ENCODE measurements around the gene ULK3.

The ULK3 gene

DNA sequence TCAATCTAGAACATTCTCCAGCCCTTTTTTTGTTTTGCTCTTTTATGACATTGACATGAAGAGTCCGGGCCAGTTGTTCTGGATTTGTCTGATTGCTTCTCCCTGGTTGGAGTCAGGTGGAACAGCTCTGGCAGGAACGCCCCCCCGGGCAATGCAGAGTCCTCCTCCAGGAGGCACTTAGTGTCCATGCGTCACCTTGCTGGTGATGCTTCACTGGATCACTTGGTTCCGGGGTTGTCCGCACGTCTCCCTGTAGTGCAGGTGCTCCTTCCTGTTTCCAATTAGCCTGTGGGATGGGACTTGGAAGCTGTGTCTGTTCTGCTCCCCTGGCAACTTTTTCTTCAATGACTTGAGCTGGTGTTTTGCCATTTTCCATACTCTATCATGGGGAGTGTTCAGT, 51.3 kb downstream of the ULK3 start:
- TF ChIP-seq ZBTB7A (IDR thresholded peaks at IDR 0.05; ENCODE audit: low read depth) (no peak), CREB1 (IDR thresholded peaks at IDR 0.05; ENCODE audit: low read depth) (no peak), TAF1 (IDR thresholded peaks at IDR 0.05; ENCODE audit: low read depth) (no peak), RAD21 (IDR thresholded peaks at IDR 0.05; ENCODE audit: low read depth) (no peak), TCF12 (IDR thresholded peaks at IDR 0.05; ENCODE audit: low read depth) (no peak), NFIC (IDR thresholded peaks at IDR 0.05) (no peak), CEBPB (IDR thresholded peaks at IDR 0.05) (no peak), EP300 (IDR thresholded peaks at IDR 0.05; ENCODE audit: borderline replicate concordance) (no peak), EGR1 (IDR thresholded peaks at IDR 0.05) (no peak), FOXM1 (IDR thresholded peaks at IDR 0.05; ENCODE audit: borderline replicate concordance, low read depth) (no peak), YY1 (IDR thresholded peaks at IDR 0.05; ENCODE audit: low read depth) (no peak), TEAD4 (IDR thresholded peaks at IDR 0.05) (no peak)
- TF ChIP-seq, protein P1, sequence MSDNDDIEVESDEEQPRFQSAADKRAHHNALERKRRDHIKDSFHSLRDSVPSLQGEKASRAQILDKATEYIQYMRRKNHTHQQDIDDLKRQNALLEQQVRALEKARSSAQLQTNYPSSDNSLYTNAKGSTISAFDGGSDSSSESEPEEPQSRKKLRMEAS (IDR thresholded peaks at IDR 0.05) = no peak
- TF ChIP-seq, protein P2, sequence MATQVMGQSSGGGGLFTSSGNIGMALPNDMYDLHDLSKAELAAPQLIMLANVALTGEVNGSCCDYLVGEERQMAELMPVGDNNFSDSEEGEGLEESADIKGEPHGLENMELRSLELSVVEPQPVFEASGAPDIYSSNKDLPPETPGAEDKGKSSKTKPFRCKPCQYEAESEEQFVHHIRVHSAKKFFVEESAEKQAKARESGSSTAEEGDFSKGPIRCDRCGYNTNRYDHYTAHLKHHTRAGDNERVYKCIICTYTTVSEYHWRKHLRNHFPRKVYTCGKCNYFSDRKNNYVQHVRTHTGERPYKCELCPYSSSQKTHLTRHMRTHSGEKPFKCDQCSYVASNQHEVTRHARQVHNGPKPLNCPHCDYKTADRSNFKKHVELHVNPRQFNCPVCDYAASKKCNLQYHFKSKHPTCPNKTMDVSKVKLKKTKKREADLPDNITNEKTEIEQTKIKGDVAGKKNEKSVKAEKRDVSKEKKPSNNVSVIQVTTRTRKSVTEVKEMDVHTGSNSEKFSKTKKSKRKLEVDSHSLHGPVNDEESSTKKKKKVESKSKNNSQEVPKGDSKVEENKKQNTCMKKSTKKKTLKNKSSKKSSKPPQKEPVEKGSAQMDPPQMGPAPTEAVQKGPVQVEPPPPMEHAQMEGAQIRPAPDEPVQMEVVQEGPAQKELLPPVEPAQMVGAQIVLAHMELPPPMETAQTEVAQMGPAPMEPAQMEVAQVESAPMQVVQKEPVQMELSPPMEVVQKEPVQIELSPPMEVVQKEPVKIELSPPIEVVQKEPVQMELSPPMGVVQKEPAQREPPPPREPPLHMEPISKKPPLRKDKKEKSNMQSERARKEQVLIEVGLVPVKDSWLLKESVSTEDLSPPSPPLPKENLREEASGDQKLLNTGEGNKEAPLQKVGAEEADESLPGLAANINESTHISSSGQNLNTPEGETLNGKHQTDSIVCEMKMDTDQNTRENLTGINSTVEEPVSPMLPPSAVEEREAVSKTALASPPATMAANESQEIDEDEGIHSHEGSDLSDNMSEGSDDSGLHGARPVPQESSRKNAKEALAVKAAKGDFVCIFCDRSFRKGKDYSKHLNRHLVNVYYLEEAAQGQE (IDR thresholded peaks at IDR 0.05; ENCODE audit: low read depth) = no peak
- TF ChIP-seq, protein P3, sequence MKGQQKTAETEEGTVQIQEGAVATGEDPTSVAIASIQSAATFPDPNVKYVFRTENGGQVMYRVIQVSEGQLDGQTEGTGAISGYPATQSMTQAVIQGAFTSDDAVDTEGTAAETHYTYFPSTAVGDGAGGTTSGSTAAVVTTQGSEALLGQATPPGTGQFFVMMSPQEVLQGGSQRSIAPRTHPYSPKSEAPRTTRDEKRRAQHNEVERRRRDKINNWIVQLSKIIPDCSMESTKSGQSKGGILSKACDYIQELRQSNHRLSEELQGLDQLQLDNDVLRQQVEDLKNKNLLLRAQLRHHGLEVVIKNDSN (IDR thresholded peaks at IDR 0.05) = no peak

DNA sequence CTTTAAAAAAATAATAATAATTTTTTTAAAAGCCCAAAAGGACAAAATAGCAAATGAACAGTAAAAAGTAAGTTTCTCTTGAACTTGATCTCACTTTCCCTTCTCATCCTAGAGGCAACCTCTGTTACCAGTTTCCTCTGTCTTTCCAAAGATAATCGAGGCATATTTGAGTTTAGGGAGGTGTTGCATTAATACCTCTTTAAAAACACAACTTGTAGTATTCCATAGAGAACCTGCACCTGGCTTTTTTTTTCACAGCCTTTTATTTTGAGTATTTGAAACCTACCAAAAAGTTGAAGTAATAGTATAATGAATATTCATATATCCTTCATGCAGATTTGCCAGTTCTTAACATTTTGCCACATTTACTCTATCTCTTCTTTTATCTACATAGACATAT, 51.9 kb downstream of the ULK3 start:
- TF ChIP-seq RAD21 (IDR thresholded peaks at IDR 0.05; ENCODE audit: low read depth) (no peak), TAF1 (IDR thresholded peaks at IDR 0.05; ENCODE audit: low read depth) (no peak), NFIC (IDR thresholded peaks at IDR 0.05) (no peak), FOXM1 (IDR thresholded peaks at IDR 0.05; ENCODE audit: borderline replicate concordance, low read depth) (no peak), TEAD4 (IDR thresholded peaks at IDR 0.05) (no peak), CEBPB (IDR thresholded peaks at IDR 0.05) (no peak), EGR1 (IDR thresholded peaks at IDR 0.05) (no peak)
- TF ChIP-seq, protein P1 (IDR thresholded peaks at IDR 0.05) = no peak

DNA sequence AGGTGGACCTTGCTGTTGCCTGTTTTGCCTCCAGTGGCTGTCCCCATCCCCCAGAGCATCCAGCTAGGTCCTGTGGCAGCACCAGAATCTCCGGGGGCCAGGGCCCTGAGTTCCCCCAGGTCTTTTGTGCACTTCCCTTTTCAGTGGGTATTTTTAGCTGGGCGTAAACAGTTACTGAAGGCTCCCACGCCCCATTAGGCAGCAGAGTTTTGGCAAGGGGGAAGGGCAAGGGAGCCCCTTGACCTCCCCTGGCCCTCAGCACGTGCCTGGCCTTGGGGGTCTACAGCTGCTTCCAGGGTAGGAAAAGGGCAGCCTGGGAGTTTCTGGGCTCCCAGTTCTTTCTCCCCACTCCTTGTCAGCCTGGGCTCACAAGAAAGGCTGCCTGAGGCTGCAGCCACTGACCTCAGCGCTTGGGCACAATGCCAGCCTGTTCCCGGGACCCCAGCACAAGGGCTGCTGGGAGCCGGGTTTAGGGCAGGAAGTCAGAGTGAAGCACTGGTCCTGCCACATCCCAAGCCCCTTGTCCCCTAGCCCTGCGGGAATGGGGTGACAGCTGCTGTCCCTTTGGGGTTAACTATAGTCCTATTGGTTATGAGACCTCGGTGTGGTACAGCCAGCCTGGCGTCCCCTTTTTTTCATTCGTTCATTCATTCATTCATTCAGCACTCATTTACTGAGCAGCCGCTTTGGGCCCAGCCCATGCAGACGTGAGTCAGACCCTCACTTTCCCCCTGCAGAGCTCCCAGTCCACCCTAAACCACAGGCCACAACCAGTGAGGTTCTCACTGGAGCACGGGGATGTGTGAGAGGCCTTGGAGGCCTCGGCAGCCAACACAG, 52.7 kb downstream of the ULK3 start:
- TF ChIP-seq NFIC (IDR thresholded peaks at IDR 0.05) = peak; percentile 40; the same call in 1 of the 2 replicates
- TF ChIP-seq, protein P3 (IDR thresholded peaks at IDR 0.05) = no peak

DNA sequence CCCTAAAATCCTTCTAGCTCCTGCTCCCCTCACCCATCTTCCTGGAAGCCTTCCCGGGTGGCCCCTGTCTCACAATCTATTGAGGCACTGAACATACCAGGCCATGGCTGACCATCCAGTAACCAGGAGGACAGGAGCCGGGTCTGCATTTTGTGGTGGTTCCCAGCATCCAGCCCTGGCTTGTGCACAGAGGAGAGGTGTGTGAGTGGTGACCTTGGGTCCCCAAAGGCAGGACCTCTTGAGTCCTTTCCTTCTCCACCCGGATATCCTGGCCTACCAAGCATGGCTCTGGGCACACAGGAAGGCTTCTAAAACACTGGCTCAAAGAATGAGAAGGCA, 53.2 kb downstream of the ULK3 start:
- no peak for TF ChIP-seq EGR1 (IDR thresholded peaks at IDR 0.05)
- no peak for TF ChIP-seq NFIC (IDR thresholded peaks at IDR 0.05)
- no peak for TF ChIP-seq CREB1 (IDR thresholded peaks at IDR 0.05; ENCODE audit: low read depth)
- TF ChIP-seq FOXM1 (IDR thresholded peaks at IDR 0.05; ENCODE audit: borderline replicate concordance, low read depth) = no peak
- TF ChIP-seq YY1 (IDR thresholded peaks at IDR 0.05; ENCODE audit: low read depth) = no peak
- TF ChIP-seq TCF12 (IDR thresholded peaks at IDR 0.05; ENCODE audit: low read depth) = no peak
- TF ChIP-seq, protein P1 (IDR thresholded peaks at IDR 0.05) = no peak
- TF ChIP-seq CEBPB (IDR thresholded peaks at IDR 0.05) = no peak
- no peak for TF ChIP-seq EP300 (IDR thresholded peaks at IDR 0.05; ENCODE audit: borderline replicate concordance)

DNA sequence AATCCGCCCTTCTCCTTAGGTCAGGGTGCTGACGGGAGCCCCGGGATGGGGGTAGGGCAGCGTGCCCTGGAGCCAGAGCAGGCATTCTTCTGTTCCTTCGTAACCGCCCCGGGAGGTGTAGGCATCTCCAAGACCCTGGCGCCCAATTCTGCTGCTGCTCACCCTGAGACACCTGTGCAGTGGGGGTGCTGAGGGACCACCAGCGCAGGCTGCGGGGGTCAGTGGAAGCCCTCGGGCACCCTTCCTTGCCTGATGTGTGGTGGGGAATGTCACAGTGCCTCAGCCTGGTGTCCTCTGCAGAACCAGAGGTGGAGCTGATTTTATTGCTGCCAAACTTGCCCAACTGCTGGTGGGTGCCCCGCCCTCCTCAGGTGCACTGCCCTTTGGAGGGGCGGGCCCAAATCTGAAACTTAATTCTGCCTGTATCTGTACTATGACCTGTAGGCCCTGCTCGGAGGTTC, 53.8 kb downstream of the ULK3 start:
- TF ChIP-seq TCF12 (IDR thresholded peaks at IDR 0.05; ENCODE audit: low read depth) (peak; percentile 42), CEBPB (IDR thresholded peaks at IDR 0.05) (peak; percentile 62; the same call in 1 of the 2 replicates), ZBTB7A (IDR thresholded peaks at IDR 0.05; ENCODE audit: low read depth) (0 out of 2 replicates have a peak, but pooled peaks have one; percentile 46)
- TF ChIP-seq, protein P3 (IDR thresholded peaks at IDR 0.05) = no peak

DNA sequence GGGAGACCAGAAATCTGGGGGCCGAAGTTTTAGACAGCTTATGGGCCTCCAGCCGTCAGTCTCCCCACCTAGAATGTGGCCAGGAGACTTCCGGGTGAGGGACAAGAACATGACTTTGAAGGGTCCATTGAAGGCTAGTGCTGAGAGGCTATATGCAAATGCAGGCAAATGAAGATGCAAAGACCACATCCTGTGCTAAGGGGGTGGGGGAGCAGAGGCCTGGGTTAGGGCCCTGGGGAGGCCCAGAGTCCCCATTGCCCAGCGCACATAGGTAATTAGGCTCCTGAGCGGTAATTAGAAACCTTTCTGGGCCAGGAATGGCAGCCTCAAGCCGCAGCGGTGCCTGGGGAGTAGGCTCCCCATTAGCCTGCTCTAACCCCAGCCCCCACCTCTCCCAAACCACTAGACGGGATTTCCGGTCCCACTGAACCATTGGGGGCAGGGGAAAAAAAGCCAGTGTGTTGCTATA, 54.2 kb downstream of the ULK3 start:
- TF ChIP-seq TEAD4 (IDR thresholded peaks at IDR 0.05) (no peak), CEBPB (IDR thresholded peaks at IDR 0.05) (no peak)
- TF ChIP-seq, protein P2 (IDR thresholded peaks at IDR 0.05; ENCODE audit: low read depth) = no peak
